SH-SY5Y (cell line): ENCODE results near the gene JAZF1.
A peak's percentile ranks its signal among the peaks of the same experiment; 100 is the strongest.

ENCODE experiments used
- GATA2 ChIP-seq: IDR thresholded peaks from 2 replicates; pipeline ENCODE4 v1.6.1; 2011; ENCODE audit warnings: mild to moderate bottlenecking, low read depth, low read length
- GATA3 ChIP-seq: IDR thresholded peaks from 2 replicates; pipeline ENCODE4 v1.6.1; 2011; ENCODE audit warnings: low read depth, mild to moderate bottlenecking, low read length, moderate library complexity

JAZF1 gene

GRCh38 chr7:28201131-28201530 is 20.5 kb upstream of the JAZF1 start:
- TF ChIP-seq GATA2, result no peak

- TF ChIP-seq GATA3 (no peak), GATA2 (no peak)
These were observed 20.0 kb upstream of the JAZF1 start for GRCh38 chr7:28200598-28200997.

GRCh38 chr7:28199021-28199510 is 18.5 kb upstream of the JAZF1 start:
- TF ChIP-seq GATA2 (no peak), GATA3 (no peak)

GRCh38 chr7:28195910-28196620 is 15.5 kb upstream of the JAZF1 start:
- TF ChIP-seq GATA3 (no peak), GATA2 (no peak)

GRCh38 chr7:28192786-28193585 is 12.4 kb upstream of the JAZF1 start:
- TF ChIP-seq GATA2 (no peak), GATA3 (no peak)

GRCh38 chr7:28191751-28192150 is 11.2 kb upstream of the JAZF1 start:
- TF ChIP-seq GATA3 (no peak), GATA2 (no peak)

- TF ChIP-seq GATA3, result no peak
- TF ChIP-seq GATA2, result no peak
These were observed 10.6 kb upstream of the JAZF1 start for GRCh38 chr7:28191184-28191583.

GRCh38 chr7:28190077-28190710 is 9.6 kb upstream of the JAZF1 start:
- no peak for TF ChIP-seq GATA3
- peak; percentile 49 for TF ChIP-seq GATA2

GRCh38 chr7:28187012-28187411 is 6.4 kb upstream of the JAZF1 start:
- no peak for TF ChIP-seq GATA3

GRCh38 chr7:28183627-28184026 is 3.0 kb upstream of the JAZF1 start:
- TF ChIP-seq GATA3 (no peak), GATA2 (no peak)

GRCh38 chr7:28182071-28182471 is 1.5 kb upstream of the JAZF1 start:
- no peak for TF ChIP-seq GATA3
- no peak for TF ChIP-seq GATA2

- TF ChIP-seq GATA3, result no peak
- TF ChIP-seq GATA2, result no peak
These were observed 821 bp upstream of the JAZF1 start for GRCh38 chr7:28181416-28181815.

- TF ChIP-seq GATA3, result no peak
These were observed 598 bp downstream of the JAZF1 start for GRCh38 chr7:28180031-28180363.

- TF ChIP-seq GATA2, result no peak
- no peak for TF ChIP-seq GATA3
These were observed 1.2 kb downstream of the JAZF1 start for GRCh38 chr7:28179120-28180030.
